Left ventricle myocardium inferior (tissue), 1 donor: Measurements from ENCODE around the gene DAPK1. TPM values are rescaled to one million over a fixed set of nuclear protein-coding genes. Genes with fewer than 3 reads are reported as not detected.

Experiments
- DNase-seq: peaks from one replicate; pipeline ENCODE4 v3.0.0-alpha.2; 2020
- H3K27ac ChIP-seq: fragments of 200-600 bp; replicated peaks from 2 replicates; pipeline ENCODE4 v1.8.0; 2021
- H3K27me3 ChIP-seq: fragments of 200-600 bp; 2 replicates; pipeline ENCODE4 v1.8.0; 2021; ENCODE audit warnings: low read depth
- H3K36me3 ChIP-seq: fragments of 200-600 bp; 2 replicates; pipeline ENCODE4 v1.8.0; 2021
- H3K4me1 ChIP-seq: fragments of 200-600 bp; 2 replicates; pipeline ENCODE4 v1.8.0; 2021
- H3K4me3 ChIP-seq: fragments of 200-600 bp; 2 replicates; pipeline ENCODE4 v1.8.0; 2021; ENCODE audit warnings: mild to moderate bottlenecking, moderate library complexity
- H3K9me3 ChIP-seq: fragments of 200-600 bp; replicated peaks from 2 replicates; pipeline ENCODE4 v1.8.0; 2021
- intact Hi-C: fragments of 100-400 bp; cut with micrococcal nuclease; formaldehyde crosslinking; loops from one replicate; pipeline ENCODE4 v1.11.0; 2022
- total RNA-seq: library from RNA; stranded (reverse); fragmentation: NEBNext Ultra II Directional; extraction: Animal tissue kit (Norgen Biotek cat#: 25700); gene quantifications from one replicate; pipeline ENCODE4 v1.2.1, GENCODE V29; 2021
- TF ChIP-seq, protein P1 (sequence below): fragments of 200-600 bp; IDR thresholded peaks from 2 replicates; pipeline ENCODE4 v1.8.0; 2021; ENCODE audit warnings: antibody characterized with exemption, mild to moderate bottlenecking, borderline replicate concordance
- donor health status: DM: no; HTN: yes; CAD: no; lungs with severe emphysema.

DAPK1 gene
- total RNA-seq, 1 donor from 2014 or later, result 5.5 TPM

GRCh38 chr9:87718852-87719612 lies 221.4 kb downstream of the DAPK1 start:
- Histone ChIP-seq H3K4me3 (no peak overlapping the region), H3K4me1 (peaks cover 10% of the 10 kb centered on the region), H3K9me3 (no peaks in the 10 kb centered on the region), H3K36me3 (no peaks in the 10 kb centered on the region), H3K27me3 (no peaks in the 10 kb centered on the region), H3K27ac (no peak overlapping the region)
- intact Hi-C loops, result no loop called here
- TF ChIP-seq, protein P1, sequence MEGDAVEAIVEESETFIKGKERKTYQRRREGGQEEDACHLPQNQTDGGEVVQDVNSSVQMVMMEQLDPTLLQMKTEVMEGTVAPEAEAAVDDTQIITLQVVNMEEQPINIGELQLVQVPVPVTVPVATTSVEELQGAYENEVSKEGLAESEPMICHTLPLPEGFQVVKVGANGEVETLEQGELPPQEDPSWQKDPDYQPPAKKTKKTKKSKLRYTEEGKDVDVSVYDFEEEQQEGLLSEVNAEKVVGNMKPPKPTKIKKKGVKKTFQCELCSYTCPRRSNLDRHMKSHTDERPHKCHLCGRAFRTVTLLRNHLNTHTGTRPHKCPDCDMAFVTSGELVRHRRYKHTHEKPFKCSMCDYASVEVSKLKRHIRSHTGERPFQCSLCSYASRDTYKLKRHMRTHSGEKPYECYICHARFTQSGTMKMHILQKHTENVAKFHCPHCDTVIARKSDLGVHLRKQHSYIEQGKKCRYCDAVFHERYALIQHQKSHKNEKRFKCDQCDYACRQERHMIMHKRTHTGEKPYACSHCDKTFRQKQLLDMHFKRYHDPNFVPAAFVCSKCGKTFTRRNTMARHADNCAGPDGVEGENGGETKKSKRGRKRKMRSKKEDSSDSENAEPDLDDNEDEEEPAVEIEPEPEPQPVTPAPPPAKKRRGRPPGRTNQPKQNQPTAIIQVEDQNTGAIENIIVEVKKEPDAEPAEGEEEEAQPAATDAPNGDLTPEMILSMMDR, result no peak
- DNase-seq, result no peak

- Histone ChIP-seq H3K27me3 (no peaks in the 10 kb centered on the region), H3K4me1 (peaks cover 3% of the 10 kb centered on the region), H3K36me3 (no peaks in the 10 kb centered on the region), H3K9me3 (no peaks in the 10 kb centered on the region), H3K27ac (no peak overlapping the region), H3K4me3 (no peak overlapping the region)
- intact Hi-C loops, result no loop called here
- TF ChIP-seq, protein P1, result no peak
- no peak for DNase-seq
These were observed 222.5 kb downstream of the DAPK1 start for GRCh38 chr9:87720173-87720572.

- H3K27ac ChIP-seq, result peak overlapping the region; percentile 32
- no peaks in the 10 kb centered on the region for H3K27me3 ChIP-seq
- TF ChIP-seq, protein P1, result no peak
- no peak for DNase-seq
- H3K36me3 ChIP-seq, result peaks cover 4% of the 10 kb centered on the region
- intact Hi-C loops, result no loop called here
- no peak overlapping the region for H3K4me3 ChIP-seq
- no peaks in the 10 kb centered on the region for H3K9me3 ChIP-seq
- H3K4me1 ChIP-seq, result peaks cover 23% of the 10 kb centered on the region
These were observed 224.9 kb downstream of the DAPK1 start for GRCh38 chr9:87722393-87723088.

- DNase-seq, result peak; percentile 40
- TF ChIP-seq, protein P1, result no peak
- Histone ChIP-seq H3K36me3 (peaks cover 33% of the 10 kb centered on the region), H3K4me1 (peaks cover 52% of the 10 kb centered on the region), H3K27ac (peak overlapping the region; percentile 99), H3K9me3 (no peaks in the 10 kb centered on the region), H3K27me3 (no peaks in the 10 kb centered on the region), H3K4me3 (peak overlapping the region; percentile 90)
- intact Hi-C loops, result no loop called here
These were observed 227.8 kb downstream of the DAPK1 start for GRCh38 chr9:87725356-87725899.

DNA sequence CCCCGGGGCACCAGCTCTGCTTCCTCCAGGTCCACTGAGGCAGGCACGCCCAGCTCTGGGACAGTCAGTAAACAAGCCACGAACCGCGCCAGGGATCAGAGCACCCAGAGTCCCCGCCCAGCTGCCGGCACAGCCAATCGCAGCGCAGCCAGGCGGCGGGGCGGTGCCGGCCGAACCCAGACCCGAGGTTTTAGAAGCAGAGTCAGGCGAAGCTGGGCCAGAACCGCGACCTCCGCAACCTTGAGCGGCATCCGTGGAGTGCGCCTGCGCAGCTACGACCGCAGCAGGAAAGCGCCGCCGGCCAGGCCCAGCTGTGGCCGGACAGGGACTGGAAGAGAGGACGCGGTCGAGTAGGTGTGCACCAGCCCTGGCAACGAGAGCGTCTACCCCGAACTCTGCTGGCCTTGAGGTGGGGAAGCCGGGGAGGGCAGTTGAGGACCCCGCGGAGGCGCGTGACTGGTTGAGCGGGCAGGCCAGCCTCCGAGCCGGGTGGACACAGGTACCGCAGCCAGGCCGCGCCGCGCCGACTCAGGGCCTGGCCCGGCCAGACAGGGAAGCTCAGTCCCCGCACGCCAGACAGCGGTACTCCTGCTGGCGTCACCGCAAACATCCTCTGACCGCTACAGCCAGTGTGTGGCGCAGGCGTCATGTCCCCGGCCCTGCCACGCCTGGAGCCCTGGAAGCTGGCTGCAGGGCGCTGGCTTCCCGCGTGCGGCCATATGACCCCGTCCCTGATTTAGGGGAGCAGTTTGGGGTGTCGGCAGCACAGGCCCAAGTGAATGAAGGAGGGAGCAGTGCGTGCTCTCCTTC lies 228.4 kb downstream of the DAPK1 start, which contains the start of gene CTSL:
Gene CTSL, plus strand, starts transcription at position 220 of the 810 bp plus-strand sequence. CDS start 1,485 bp downstream, outside the sequence.
- peak; percentile 97 for DNase-seq
- Histone ChIP-seq H3K27me3 (no peaks in the 10 kb centered on the region), H3K9me3 (no peaks in the 10 kb centered on the region), H3K27ac (peak within 1 kb of the TSS; percentile 99), H3K4me3 (peak within 1 kb of the TSS; percentile 90), H3K36me3 (peaks cover 39% of the 10 kb centered on the region), H3K4me1 (peaks cover 56% of the 10 kb centered on the region)
- intact Hi-C loops, result no loop called here
- TF ChIP-seq, protein P1, result peak; percentile 33
